Fibroblast of pulmonary artery (primary cell): ENCODE measurements around the gene RPTOR.

ENCODE experiments used
- DNase-seq: peaks from one replicate; pipeline ENCODE4 v3.0.0-alpha.2; 2010; ENCODE audit warnings: low read depth
- H3K4me3 ChIP-seq: replicated peaks from 2 replicates; pipeline ENCODE4 v1.5.1; 2011; ENCODE audit warnings: low read depth, mild to moderate bottlenecking, control low read depth, low read length, moderate library complexity
- TF ChIP-seq, protein P1 (sequence below): IDR thresholded peaks from 2 replicates; pipeline ENCODE4 v1.5.1; 2011; ENCODE audit warnings: mild to moderate bottlenecking, control low read depth, low read length, inconsistent platforms; ENCODE audit errors: missing control alignments

RPTOR gene

DNA sequence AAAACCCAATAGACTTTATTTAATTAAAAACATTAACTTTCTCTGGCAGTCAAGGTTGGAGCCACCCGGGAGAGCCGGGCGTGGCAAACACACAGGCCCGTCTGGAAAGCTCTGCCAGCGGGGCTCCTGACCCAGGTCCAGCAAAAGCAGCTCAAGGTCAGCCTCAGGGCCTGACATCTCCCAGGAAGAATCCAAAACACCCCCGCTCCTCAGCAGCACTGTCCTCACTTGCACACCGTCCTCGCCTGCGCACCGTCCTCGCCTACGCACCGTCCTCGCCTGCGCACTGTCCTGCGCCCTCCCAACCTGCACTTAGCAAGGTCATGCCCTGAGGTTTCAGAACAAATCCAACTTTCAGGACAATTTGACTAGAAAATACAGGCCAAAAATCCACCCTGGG is 31.4 kb upstream of the RPTOR start:
- H3K4me3 ChIP-seq, result no peak overlapping the region
- TF ChIP-seq, protein P1, sequence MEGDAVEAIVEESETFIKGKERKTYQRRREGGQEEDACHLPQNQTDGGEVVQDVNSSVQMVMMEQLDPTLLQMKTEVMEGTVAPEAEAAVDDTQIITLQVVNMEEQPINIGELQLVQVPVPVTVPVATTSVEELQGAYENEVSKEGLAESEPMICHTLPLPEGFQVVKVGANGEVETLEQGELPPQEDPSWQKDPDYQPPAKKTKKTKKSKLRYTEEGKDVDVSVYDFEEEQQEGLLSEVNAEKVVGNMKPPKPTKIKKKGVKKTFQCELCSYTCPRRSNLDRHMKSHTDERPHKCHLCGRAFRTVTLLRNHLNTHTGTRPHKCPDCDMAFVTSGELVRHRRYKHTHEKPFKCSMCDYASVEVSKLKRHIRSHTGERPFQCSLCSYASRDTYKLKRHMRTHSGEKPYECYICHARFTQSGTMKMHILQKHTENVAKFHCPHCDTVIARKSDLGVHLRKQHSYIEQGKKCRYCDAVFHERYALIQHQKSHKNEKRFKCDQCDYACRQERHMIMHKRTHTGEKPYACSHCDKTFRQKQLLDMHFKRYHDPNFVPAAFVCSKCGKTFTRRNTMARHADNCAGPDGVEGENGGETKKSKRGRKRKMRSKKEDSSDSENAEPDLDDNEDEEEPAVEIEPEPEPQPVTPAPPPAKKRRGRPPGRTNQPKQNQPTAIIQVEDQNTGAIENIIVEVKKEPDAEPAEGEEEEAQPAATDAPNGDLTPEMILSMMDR, result no peak
- no peak for DNase-seq

DNA sequence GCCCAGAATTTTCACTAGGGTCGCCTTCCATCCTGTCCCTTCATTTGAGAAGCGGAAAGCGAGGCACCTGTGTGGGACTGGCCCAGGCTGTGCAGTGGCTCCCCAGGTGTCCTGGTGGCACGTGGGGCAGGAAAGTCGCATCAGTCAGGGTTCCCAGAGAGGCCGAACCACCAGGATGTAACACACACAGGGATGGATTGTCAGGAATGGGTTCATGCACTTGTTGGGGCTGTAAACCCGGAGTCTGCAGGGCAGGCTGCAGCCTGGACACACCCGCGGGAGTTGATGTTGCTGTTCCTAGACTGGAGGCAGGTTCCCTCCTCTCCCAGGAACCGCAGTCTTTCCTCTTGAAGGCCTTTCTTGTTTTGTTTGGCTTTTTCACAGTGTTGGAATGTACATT is 30.7 kb upstream of the RPTOR start:
- TF ChIP-seq, protein P1, result no peak
- peak; percentile 54 for DNase-seq
- no peak overlapping the region for H3K4me3 ChIP-seq

DNA sequence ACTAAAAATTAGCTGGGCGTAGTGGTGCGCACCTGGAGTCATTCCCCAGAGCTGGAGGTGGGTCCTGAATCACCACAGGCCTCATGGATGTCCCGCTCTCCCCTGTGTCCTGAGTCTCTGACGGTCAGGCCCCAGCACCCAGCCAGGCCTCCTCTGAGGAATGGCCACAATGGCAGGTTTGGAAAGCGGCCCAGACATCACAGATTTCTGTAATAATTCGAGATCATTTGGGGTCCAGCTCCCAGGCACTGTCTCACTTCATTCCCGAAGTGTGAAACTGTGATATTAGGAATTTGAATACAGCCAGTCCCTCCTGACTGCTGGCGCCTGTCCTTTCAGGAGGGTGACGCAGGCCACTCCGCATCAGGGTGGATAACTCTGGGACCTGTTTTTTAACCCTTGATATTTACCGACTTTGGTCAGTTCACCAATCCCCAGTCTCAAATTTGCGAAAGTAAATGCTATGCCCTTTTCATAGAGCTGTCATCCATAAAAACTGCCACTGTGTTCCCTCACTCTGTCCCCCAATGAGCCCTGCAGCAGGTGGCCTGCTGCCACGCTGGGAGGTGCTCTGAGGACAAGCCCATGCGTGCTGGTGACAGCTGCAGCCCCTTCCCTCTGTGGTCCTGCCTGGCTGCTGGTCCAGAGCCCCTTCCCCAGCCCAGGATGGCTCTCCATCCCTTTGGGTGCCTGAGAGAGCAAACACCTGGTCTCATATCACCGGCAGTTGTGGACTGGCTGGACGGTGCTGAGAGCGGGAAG is 28.3 kb upstream of the RPTOR start:
- no peak for DNase-seq
- TF ChIP-seq, protein P1, result no peak
- no peak overlapping the region for H3K4me3 ChIP-seq

DNA sequence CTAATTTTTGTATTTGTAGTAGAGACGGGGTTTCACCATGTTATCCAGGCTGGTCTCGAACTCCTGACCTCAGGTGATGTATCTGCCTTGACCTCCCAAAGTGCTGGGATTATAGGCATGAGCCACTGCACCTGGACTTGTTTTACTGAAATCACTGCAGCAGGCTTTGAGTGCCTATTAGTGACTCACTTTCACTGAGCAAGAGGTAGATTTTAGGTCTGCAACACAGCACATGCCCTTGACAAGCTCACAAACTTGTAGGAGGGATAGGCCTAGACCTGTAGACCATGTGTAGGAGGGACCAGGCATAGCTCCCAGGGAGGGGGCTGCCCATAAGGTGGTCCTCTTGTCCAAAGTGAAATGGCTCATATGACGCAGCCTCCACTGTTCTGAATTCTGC is 27.0 kb upstream of the RPTOR start:
- no peak overlapping the region for H3K4me3 ChIP-seq
- TF ChIP-seq, protein P1, result no peak
- DNase-seq, result no peak

DNA sequence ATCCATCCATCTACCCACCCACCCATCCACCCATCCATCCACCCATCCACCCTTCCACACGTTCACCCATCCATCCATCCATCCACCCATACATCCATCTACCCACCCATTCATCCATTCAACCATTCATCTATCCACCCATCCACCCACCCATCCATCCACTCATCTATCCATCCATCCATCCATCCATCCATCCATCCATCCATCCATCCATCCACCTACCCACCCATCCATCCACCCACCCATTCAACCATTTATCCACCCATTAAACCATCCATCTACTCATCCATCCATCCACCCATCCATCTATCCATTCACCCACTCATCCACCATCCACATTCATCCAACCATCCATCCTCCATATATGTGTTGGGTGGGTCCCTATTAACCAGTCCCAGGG is 26.2 kb upstream of the RPTOR start:
- H3K4me3 ChIP-seq, result no peak overlapping the region
- TF ChIP-seq, protein P1, result no peak
- no peak for DNase-seq

DNA sequence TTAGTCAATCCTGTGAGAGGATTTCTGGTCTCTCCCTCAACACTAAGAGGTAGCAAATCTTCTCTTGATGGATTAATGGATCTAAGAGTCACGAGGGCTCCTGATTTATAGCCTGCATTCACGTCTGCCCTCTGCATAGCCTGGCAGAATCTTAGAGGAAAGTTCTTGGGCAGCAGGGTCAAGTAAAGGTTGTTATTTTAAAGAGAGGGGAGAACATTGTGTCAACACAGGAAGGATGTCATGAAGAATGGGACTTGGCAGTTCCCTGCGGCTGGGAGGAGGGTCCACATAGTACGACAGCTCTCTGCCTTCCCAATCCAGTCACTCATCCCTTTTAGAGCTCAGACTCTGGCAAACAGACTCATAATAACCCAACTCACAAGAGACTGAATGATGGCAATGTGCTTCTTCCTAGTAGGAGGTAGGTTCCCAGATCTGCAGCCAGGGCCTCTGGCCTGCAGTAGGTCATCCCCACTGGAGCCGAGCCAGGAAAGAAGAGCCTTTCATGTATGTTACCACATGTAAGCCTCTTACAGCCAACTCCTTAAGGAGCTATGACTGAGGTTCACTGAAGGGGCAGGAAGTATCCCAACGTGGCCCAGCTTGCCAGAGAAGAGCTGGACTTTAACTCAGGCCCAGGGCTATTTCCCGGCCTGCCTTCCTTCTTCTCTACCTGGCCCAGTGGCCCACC is 25.4 kb upstream of the RPTOR start:
- no peak overlapping the region for H3K4me3 ChIP-seq
- no peak for DNase-seq
- TF ChIP-seq, protein P1, result no peak
